ENCODE measurements around the gene GAS1.

GRCh38 chr9:86962692-86963091 is 15.4 kb upstream of the GAS1 start:
- TF ChIP-seq ELF4 (IDR thresholded peaks at IDR 0.05) (no peak), FOXM1 (IDR thresholded peaks at IDR 0.05; ENCODE audit: borderline replicate concordance) (no peak), TARDBP (IDR thresholded peaks at IDR 0.05) (no peak), SP1 (IDR thresholded peaks at IDR 0.05) (no peak), HDGF (IDR thresholded peaks at IDR 0.05; ENCODE audit: borderline replicate concordance) (no peak), SUZ12 (IDR thresholded peaks at IDR 0.05) (no peak), ARNT (IDR thresholded peaks at IDR 0.05) (no peak), NFRKB (IDR thresholded peaks at IDR 0.05) (no peak)
